ENCODE results near the gene ZSWIM1. TPM values are rescaled to one million over a fixed set of nuclear protein-coding genes. Genes with fewer than 3 reads are reported as not detected.
A peak's percentile ranks its signal among the peaks of the same experiment; 100 is the strongest.

Gene ZSWIM1
- total and polyA plus RNA-seq, 2 of the 13 experiments (the other 11 are each of a cell fraction or from before 2014, with no cell fraction given), result 9.5 to 11.7 TPM

DNA sequence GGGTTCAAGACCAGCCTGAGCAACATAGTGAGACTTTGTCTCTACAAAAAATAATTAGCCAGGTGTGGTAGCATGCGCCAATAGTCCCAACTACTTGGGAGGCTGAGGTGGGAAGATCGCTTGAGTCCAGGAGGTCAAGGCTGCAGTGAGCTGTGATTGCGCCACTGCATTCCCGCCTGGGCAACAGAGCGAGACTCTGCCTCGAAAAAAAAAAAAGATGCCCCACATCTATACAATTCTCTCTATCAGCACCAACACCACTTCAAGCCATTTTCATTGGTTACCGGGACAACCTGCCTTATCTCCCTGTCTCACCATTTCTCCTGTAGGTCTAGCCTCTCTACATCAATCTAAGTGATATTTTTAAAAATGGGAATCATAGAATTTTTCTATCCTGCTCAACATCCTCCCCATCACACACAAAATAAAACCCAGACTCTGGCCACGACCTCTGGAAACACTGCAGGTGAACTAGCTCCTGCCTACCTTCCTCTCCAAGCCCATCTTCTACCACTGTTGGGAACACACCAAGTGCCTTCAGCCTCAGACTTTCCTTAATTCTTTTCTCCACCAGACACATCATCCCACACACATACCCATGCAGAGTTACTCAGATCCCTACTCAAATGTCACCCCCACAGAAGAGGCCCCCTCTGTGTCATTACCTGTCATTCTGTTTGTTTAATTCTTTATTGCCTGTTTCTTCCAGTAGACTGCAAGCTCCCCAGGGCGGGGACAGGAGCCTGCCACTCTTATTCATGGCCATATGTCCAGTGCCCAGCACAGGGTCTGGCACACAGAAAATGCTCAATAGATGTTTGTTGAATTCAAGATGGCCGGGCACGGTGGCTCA lies 40.5 kb downstream of the ZSWIM1 start (continued):
- TF ChIP-seq ARID2 (CRISPR knock-in tag; IDR thresholded peaks at IDR 0.05; ENCODE audit: borderline replicate concordance) (no peak), ZNF441 (CRISPR knock-in tag; IDR thresholded peaks at IDR 0.05; ENCODE audit: borderline replicate concordance) (no peak), TBX3 (IDR thresholded peaks at IDR 0.05; ENCODE audit: borderline replicate concordance) (no peak), ZFP1 (CRISPR knock-in tag; IDR thresholded peaks at IDR 0.05) (no peak), CSRNP2 (CRISPR knock-in tag; conservative IDR thresholded peaks at IDR 0.05; ENCODE audit: low read depth) (no peak), MLXIP (CRISPR knock-in tag; IDR thresholded peaks at IDR 0.05; ENCODE audit: borderline replicate concordance) (no peak), HOXA9 (CRISPR knock-in tag; IDR thresholded peaks at IDR 0.05; ENCODE audit: borderline replicate concordance) (no peak), CREB3 (CRISPR knock-in tag; IDR thresholded peaks at IDR 0.05) (no peak), ZBTB26 (CRISPR knock-in tag; IDR thresholded peaks at IDR 0.05; ENCODE audit: borderline replicate concordance) (0 out of 2 replicates have a peak, but pooled peaks have one; percentile 54), AGO2 (optimal IDR thresholded peaks at IDR 0.05; ENCODE audit: low read depth, low read length) (no peak), KLF13 (CRISPR knock-in tag; IDR thresholded peaks at IDR 0.05) (no peak), FOXO4 (CRISPR knock-in tag; conservative IDR thresholded peaks at IDR 0.05) (no peak), REL (CRISPR knock-in tag; conservative IDR thresholded peaks at IDR 0.05) (no peak), RFX5 (IDR thresholded peaks at IDR 0.05; ENCODE audit: low read depth, low read length) (no peak), ZC3H4 (CRISPR knock-in tag; IDR thresholded peaks at IDR 0.05; ENCODE audit: borderline replicate concordance) (no peak), ZNF138 (CRISPR knock-in tag; IDR thresholded peaks at IDR 0.05; ENCODE audit: low read depth) (no peak), ZNF747 (CRISPR knock-in tag; IDR thresholded peaks at IDR 0.05; ENCODE audit: borderline replicate concordance) (no peak)
- TF ChIP-seq, protein P1, sequence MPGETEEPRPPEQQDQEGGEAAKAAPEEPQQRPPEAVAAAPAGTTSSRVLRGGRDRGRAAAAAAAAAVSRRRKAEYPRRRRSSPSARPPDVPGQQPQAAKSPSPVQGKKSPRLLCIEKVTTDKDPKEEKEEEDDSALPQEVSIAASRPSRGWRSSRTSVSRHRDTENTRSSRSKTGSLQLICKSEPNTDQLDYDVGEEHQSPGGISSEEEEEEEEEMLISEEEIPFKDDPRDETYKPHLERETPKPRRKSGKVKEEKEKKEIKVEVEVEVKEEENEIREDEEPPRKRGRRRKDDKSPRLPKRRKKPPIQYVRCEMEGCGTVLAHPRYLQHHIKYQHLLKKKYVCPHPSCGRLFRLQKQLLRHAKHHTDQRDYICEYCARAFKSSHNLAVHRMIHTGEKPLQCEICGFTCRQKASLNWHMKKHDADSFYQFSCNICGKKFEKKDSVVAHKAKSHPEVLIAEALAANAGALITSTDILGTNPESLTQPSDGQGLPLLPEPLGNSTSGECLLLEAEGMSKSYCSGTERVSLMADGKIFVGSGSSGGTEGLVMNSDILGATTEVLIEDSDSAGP (CRISPR knock-in tag; IDR thresholded peaks at IDR 0.05; ENCODE audit: borderline replicate concordance), result no peak
